DND-41 (cell line): ENCODE measurements around the gene CD3E.

Experiments used
- ATAC-seq: fragments of 200-7000 bp; cut with Tn5 transposase; 3 replicates; pipeline ENCODE4 v1.9.1; 2021; ENCODE audit warnings: low read depth; ENCODE audit not compliant: insufficient read depth
- DNase-seq: peaks from one replicate; pipeline ENCODE4 v3.0.0-alpha.2; 2020
- H2AFZ ChIP-seq: 2 replicates; pipeline ENCODE4 v1.6.0; 2012; ENCODE audit warnings: low read depth, low read length
- H3K27ac ChIP-seq: 2 replicates; pipeline ENCODE4 v1.5.1; 2012; ENCODE audit warnings: low read length, inconsistent platforms
- H3K27me3 ChIP-seq: fragments of 200-600 bp; sonication (generic); 2 replicates; pipeline ENCODE4 v1.6.0; 2012; ENCODE audit warnings: low read length, mild to moderate bottlenecking, inconsistent platforms; ENCODE audit not compliant: insufficient read depth, poor library complexity
- H3K36me3 ChIP-seq: 2 replicates; pipeline ENCODE4 v1.5.1; 2012; ENCODE audit warnings: low read length, inconsistent platforms; ENCODE audit not compliant: insufficient read depth
- H3K4me1 ChIP-seq: 2 replicates; pipeline ENCODE4 v1.5.1; 2012; ENCODE audit warnings: mild to moderate bottlenecking, low read length; ENCODE audit not compliant: insufficient read depth
- H3K4me2 ChIP-seq: 2 replicates; pipeline ENCODE4 v1.6.0; 2012; ENCODE audit warnings: mild to moderate bottlenecking, moderate library complexity, low read length, inconsistent platforms; ENCODE audit not compliant: insufficient read depth
- H3K4me3 ChIP-seq, 2 experiments: fragments of 200-600 bp in 1 of 2; shearing (Covaris generic) in 1 of 2; 2 replicates each; pipeline ENCODE4 v1.5.1; 2012 to 2016; ENCODE audit warnings: inconsistent platforms in 2 of 2, low read length in 2 of 2, mild to moderate bottlenecking in 2 of 2, low read depth in 1 of 2, moderate library complexity in 1 of 2
- H3K79me2 ChIP-seq: 2 replicates; pipeline ENCODE4 v1.6.0; 2012; ENCODE audit warnings: low read length, inconsistent platforms; ENCODE audit not compliant: insufficient read depth
- H3K9ac ChIP-seq: 2 replicates; pipeline ENCODE4 v1.6.0; 2012; ENCODE audit warnings: low read depth, mild to moderate bottlenecking, inconsistent platforms, low read length, moderate library complexity
- H3K9me3 ChIP-seq: 2 replicates; pipeline ENCODE4 v1.5.1; 2012; ENCODE audit warnings: low read length, moderate library complexity, mild to moderate bottlenecking, inconsistent platforms; ENCODE audit not compliant: insufficient read depth, severe bottlenecking
- H4K20me1 ChIP-seq: 2 replicates; pipeline ENCODE4 v1.6.0; 2012; ENCODE audit warnings: low read length; ENCODE audit not compliant: insufficient read depth
- EZH2 ChIP-seq: IDR thresholded peaks from 3 replicates; pipeline ENCODE4 v1.6.1; 2012; ENCODE audit warnings: borderline replicate concordance, low read depth, mild to moderate bottlenecking, moderate library complexity, low read length, inconsistent platforms; ENCODE audit not compliant: severe bottlenecking
- TF ChIP-seq, protein P1 (sequence below): IDR thresholded peaks from 2 replicates; pipeline ENCODE4 v1.5.1; 2012; ENCODE audit warnings: borderline replicate concordance, low read length, moderate library complexity, mild to moderate bottlenecking; ENCODE audit not compliant: poor library complexity, severe bottlenecking; ENCODE audit errors: extremely low read depth

CD3E gene

DNA sequence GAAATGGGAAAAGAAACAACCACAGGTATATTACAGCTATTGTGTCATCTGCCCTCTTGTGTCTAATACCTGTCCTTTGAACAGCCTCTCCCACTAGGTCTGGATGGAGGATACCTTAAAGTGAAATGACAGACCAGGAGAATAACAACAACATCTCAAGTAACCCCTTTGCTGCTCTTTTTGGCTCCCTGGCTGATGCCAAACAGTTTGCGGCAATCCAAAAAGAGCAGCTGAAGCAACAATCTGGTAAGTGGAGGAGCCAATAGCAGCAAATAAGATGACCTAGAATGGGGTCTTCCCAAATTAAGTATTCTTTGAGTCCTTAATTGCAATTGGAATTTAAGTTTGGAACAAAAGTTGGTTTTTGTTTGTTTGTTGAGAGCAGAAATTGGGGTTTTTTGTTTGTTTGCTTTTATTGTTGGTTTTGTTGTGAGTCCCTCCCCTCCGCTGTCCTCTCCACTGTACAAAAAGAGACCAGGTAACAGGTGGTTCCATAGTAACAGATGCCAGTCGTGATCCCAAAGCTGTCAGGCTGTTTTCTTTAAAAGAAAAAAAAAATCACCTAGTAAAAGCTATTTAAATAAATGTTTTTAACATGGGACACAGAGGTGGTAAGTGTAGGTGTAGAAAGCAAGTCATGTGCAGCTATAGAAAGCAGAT, 60.6 kb downstream of the CD3E start:
- Histone ChIP-seq H3K4me1 (peaks cover 30% of the 10 kb centered on the region), H4K20me1 (0 out of 2 replicates have a peak, but pooled peaks cover 2% of the 10 kb centered on the region), H3K4me2 (no peak overlapping the region), H3K36me3 (peaks cover 57% of the 10 kb centered on the region), H2AFZ (no peak overlapping the region), H3K9me3 (no peaks in the 10 kb centered on the region), H3K9ac (no peak overlapping the region), H3K79me2 (peaks cover 53% of the 10 kb centered on the region), H3K4me3 (no peak overlapping the region), H3K27ac (no peak overlapping the region), H3K27me3 (no peaks in the 10 kb centered on the region)
- no peak for DNase-seq
- TF ChIP-seq, protein P1, sequence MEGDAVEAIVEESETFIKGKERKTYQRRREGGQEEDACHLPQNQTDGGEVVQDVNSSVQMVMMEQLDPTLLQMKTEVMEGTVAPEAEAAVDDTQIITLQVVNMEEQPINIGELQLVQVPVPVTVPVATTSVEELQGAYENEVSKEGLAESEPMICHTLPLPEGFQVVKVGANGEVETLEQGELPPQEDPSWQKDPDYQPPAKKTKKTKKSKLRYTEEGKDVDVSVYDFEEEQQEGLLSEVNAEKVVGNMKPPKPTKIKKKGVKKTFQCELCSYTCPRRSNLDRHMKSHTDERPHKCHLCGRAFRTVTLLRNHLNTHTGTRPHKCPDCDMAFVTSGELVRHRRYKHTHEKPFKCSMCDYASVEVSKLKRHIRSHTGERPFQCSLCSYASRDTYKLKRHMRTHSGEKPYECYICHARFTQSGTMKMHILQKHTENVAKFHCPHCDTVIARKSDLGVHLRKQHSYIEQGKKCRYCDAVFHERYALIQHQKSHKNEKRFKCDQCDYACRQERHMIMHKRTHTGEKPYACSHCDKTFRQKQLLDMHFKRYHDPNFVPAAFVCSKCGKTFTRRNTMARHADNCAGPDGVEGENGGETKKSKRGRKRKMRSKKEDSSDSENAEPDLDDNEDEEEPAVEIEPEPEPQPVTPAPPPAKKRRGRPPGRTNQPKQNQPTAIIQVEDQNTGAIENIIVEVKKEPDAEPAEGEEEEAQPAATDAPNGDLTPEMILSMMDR, result no peak
- TF ChIP-seq EZH2, result no peak
- no peak for ATAC-seq
